C4-2B (cell line): ENCODE data around the gene ADGRA3.

Experiments
- ZFX ChIP-seq: fragments of 450-650 bp; IDR thresholded peaks from 2 replicates; pipeline ENCODE4 v1.6.1; 2017
- TF ChIP-seq, protein P1 (sequence below): fragments of 450-650 bp; conservative IDR thresholded peaks from 2 replicates; pipeline ENCODE4 v1.5.1; 2017; ENCODE audit warnings: mild to moderate bottlenecking

DNA sequence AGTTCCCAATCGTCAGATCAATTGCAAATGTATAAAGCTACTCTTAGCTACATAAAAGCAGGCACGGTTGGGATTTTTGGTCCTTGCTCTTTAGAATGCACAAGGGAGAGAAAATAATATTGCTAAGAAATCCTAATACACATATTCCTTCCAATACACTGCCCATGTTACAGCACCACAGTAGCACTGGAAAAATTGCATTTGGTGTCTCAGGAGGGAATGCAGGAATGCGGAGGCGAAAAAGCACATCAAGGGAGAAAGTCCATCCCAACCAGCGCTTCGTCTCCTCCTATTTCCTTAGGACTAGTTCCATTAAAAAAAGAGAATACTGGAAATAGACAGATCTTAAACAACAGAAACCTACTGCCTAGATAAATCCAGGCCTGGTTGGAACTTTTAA lies 23.9 kb downstream of the ADGRA3 start:
- TF ChIP-seq, protein P1, sequence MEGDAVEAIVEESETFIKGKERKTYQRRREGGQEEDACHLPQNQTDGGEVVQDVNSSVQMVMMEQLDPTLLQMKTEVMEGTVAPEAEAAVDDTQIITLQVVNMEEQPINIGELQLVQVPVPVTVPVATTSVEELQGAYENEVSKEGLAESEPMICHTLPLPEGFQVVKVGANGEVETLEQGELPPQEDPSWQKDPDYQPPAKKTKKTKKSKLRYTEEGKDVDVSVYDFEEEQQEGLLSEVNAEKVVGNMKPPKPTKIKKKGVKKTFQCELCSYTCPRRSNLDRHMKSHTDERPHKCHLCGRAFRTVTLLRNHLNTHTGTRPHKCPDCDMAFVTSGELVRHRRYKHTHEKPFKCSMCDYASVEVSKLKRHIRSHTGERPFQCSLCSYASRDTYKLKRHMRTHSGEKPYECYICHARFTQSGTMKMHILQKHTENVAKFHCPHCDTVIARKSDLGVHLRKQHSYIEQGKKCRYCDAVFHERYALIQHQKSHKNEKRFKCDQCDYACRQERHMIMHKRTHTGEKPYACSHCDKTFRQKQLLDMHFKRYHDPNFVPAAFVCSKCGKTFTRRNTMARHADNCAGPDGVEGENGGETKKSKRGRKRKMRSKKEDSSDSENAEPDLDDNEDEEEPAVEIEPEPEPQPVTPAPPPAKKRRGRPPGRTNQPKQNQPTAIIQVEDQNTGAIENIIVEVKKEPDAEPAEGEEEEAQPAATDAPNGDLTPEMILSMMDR = no peak
- TF ChIP-seq ZFX = no peak
